Memory B cell (primary cell): ENCODE results near the gene DCAF5.

ENCODE experiments used
- ATAC-seq: fragments of 150-1000 bp; cut with Tn5 transposase; 2 replicates; pipeline ENCODE4 v1.10.0; 2021; ENCODE audit warnings: low read depth, mild to moderate bottlenecking, moderate library complexity
- DNase-seq, 2 donors: peaks; one replicate each; pipeline ENCODE4 v3.0.0; 2022; ENCODE audit warnings: low spot score in 2 of 2
- H3K27ac Mint-ChIP-seq: one replicate; pipeline ENCODE4 v1.8.0; 2022; ENCODE audit warnings: mild to moderate bottlenecking, moderate library complexity, mixed read lengths
- H3K27me3 Mint-ChIP-seq: one replicate; pipeline ENCODE4 v1.8.0; 2022; ENCODE audit warnings: mixed read lengths
- H3K36me3 Mint-ChIP-seq: one replicate; pipeline ENCODE4 v1.8.0; 2022; ENCODE audit warnings: mild to moderate bottlenecking, mixed read lengths
- H3K4me1 Mint-ChIP-seq: one replicate; pipeline ENCODE4 v1.8.0; 2022; ENCODE audit warnings: mixed read lengths
- H3K4me3 Mint-ChIP-seq: one replicate; pipeline ENCODE4 v1.8.0; 2022; ENCODE audit warnings: mild to moderate bottlenecking, moderate library complexity, mixed read lengths
- H3K9me3 Mint-ChIP-seq: one replicate; pipeline ENCODE4 v1.8.0; 2022; ENCODE audit warnings: mixed read lengths

Gene DCAF5

DNA sequence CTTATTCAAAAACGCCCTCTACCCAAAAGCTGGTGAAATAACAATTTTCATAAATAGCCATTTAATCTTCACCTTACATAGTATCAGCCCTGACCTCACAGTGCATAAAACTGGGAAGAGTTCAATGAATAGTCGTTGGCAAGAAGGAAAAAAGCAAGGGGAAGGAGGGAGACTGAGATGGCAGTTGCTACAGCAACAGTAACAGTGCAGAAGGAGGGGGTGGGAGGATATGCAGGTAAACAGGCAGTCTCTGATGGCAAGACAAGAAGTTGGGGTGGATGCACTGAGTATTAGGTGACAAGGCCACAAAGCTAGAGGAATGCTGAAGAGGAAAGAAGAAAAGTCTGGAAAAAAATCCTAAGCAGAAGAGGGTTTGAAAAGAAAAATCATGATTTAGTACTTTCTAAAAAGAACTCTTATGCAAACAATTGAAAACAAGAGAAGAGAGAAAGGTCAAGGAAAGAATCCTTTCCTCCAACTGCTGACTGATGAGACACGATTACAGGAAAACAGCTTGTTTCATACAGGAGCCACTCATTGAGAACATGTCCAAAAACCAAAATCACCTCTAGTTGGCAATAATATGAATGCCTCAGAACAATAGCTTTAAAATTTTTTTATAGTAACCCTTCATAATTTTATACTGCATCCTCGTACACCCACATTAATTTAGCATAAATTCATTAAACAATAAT lies 56.0 kb downstream of the DCAF5 start:
- Mint-ChIP-seq H3K27ac (no peak overlapping the region), H3K4me1 (peaks cover 4% of the 10 kb centered on the region), H3K27me3 (no peaks in the 10 kb centered on the region), H3K4me3 (no peak overlapping the region), H3K9me3 (no peaks in the 10 kb centered on the region), H3K36me3 (peaks cover 12% of the 10 kb centered on the region)
- ATAC-seq (no peak), DNase-seq (no peak)

DNA sequence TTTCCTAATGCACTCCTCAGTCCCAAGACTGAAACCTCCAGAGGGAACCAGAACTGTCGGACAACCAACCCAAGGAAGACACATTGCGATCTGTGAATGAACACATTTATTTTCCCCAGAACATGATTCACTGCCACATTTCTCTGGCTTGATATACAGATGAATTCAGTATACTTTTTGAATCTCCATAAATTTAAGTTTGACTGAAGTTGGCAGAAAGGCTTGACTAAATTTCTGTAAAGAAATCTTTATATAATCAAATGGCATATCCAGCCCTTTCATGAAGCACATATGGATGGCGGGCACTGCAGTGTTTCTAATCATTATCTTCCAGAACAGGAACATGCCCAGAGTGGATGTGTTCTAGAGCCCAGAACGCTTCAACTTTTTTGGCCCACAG lies 56.7 kb downstream of the DCAF5 start:
- Mint-ChIP-seq H3K9me3 (no peaks in the 10 kb centered on the region), H3K4me1 (peaks cover 3% of the 10 kb centered on the region), H3K27me3 (no peaks in the 10 kb centered on the region), H3K27ac (no peak overlapping the region), H3K36me3 (peaks cover 17% of the 10 kb centered on the region), H3K4me3 (no peak overlapping the region)
- no peak for ATAC-seq
- no peak for DNase-seq

DNA sequence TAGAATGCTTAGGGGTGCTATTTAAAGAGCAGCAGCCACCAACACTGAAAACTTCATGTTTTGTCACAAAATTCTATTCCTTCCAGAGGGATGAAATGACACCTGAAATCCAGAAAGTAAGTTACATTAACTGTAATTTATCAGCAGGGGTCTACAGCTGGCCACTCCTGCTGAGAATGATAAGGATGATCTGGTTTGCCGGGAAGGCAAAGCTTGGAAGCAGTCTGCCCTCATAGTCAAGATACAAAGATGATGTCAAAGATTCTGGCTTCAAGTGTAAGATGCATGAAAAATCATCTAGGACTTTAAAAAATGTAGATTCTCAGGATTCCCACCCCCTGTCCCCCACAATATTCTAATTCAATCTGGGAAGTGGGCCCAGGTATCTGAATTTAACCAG lies 58.4 kb downstream of the DCAF5 start:
- no peak for DNase-seq
- Mint-ChIP-seq H3K4me1 (peaks cover 2% of the 10 kb centered on the region), H3K36me3 (peaks cover 21% of the 10 kb centered on the region), H3K4me3 (no peak overlapping the region), H3K9me3 (no peaks in the 10 kb centered on the region), H3K27me3 (no peaks in the 10 kb centered on the region), H3K27ac (no peak overlapping the region)
- ATAC-seq = no peak

DNA sequence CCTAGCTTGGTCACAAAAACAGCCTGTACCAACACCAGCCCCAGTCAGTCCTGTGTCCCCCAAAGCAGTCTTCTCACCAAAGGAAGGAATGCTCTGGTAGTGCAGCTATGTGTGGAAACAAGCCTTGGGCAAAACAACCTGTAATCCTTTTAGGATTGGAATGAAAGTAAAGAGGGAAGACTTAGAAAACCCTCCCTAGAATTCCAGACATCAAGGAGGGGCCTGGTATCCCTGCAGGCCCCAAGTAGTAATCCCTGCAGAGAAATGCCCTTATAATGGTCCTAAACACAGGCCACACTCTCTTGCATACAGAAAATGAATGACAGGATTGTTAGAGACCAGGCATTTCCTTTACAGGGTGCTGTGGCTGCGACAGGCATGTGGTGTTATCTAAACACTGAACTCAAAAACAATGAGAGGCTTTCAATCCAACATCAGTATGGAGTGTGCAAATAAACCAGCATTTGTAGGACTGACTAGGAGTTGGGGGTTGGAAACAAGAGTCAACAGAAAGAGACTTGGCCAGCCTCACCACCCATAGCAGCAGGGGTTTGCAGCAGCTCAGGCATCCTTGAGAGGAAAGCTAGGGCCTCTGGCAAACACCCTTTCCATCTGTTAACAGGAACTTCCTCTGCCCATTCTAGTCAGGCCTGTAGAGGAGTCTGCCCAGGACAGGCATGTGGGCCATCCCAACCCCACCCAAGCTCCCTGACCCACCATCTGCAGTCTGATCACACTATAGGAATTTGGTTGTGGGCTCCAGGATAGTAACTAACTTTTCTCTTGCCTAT lies 59.1 kb downstream of the DCAF5 start:
- DNase-seq (no peak), ATAC-seq (no peak)
- Mint-ChIP-seq H3K27ac (no peak overlapping the region), H3K4me1 (peaks cover 2% of the 10 kb centered on the region), H3K4me3 (no peak overlapping the region), H3K36me3 (peaks cover 19% of the 10 kb centered on the region), H3K9me3 (no peaks in the 10 kb centered on the region), H3K27me3 (no peaks in the 10 kb centered on the region)

DNA sequence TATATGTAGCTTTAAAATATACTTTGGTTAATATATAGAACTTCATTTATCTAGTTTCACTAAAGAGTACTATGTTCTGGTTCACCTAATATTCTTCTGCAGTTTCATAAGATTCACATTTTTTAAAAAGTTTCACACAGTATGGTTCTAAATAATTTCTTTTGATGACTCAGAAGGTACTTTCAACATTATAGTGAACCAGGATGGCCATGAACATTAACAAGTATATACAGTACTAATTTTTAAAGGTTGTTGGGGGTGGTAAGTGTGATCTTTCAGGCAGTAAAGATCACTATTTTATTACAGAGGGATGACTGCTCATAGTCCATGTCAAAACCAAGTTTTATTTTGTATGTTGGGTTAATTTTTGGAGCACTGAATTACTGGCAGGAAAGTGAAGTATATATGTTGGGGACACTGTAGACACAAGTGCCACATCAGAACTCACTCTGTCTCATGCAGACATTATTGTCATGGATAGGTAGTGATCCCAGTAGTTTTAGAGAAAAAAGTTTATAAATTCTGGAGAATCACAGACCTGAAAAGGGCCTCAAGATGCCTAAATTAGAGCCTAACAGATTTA lies 60.0 kb downstream of the DCAF5 start:
- Mint-ChIP-seq H3K27me3 (no peaks in the 10 kb centered on the region), H3K27ac (peak overlapping the region; percentile 36), H3K4me1 (no peaks in the 10 kb centered on the region), H3K4me3 (no peak overlapping the region), H3K9me3 (no peaks in the 10 kb centered on the region), H3K36me3 (peaks cover 18% of the 10 kb centered on the region)
- ATAC-seq (no peak), DNase-seq (no peak)

DNA sequence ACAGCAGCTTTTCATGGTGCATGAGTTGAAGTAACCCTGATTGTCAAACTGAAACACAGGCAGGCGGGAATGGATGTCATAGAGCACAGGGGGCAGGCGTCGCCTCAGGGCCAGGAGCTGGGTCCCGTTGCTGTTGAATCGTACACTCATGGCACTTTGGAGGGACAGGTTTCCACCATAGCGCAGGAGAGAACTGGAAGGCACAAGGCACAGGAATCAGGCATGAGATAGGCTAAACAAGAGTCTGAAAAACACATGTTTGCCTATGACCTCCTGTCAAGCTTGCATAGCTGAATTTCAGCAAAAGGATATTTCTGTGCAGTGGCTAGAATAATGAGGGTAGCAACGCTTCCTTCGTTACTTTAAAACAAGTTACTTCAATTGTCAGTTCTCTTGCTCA lies 61.2 kb downstream of the DCAF5 start:
- ATAC-seq = no peak
- Mint-ChIP-seq H3K4me1 (no peaks in the 10 kb centered on the region), H3K9me3 (no peaks in the 10 kb centered on the region), H3K27me3 (no peaks in the 10 kb centered on the region), H3K27ac (no peak overlapping the region), H3K4me3 (no peak overlapping the region), H3K36me3 (peaks cover 21% of the 10 kb centered on the region)
- DNase-seq = no peak

DNA sequence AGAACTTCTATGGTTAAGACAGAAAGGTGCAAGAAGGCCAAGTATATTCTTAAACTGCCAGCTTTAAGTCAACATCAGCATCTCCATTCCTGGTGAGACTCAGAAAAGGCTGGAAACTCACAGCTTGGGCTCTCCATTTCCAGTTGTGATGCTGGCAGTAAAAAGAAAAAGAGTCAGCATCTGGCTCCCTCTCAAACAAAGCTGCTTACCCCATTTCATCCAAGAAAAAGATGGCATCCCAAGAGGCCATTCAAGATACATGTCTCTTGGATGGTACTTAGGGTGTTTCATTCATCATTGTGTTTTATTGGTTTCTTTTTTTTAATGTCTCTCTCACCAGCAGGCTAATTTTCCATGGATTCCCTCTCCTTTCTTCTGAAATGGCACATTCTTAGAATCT lies 61.9 kb downstream of the DCAF5 start:
- H3K4me1 Mint-ChIP-seq = no peaks in the 10 kb centered on the region
- H3K36me3 Mint-ChIP-seq = peaks cover 24% of the 10 kb centered on the region
- H3K4me3 Mint-ChIP-seq = no peak overlapping the region
- no peak overlapping the region for H3K27ac Mint-ChIP-seq
- no peaks in the 10 kb centered on the region for H3K9me3 Mint-ChIP-seq
- no peaks in the 10 kb centered on the region for H3K27me3 Mint-ChIP-seq
- ATAC-seq = no peak
- DNase-seq = no peak

DNA sequence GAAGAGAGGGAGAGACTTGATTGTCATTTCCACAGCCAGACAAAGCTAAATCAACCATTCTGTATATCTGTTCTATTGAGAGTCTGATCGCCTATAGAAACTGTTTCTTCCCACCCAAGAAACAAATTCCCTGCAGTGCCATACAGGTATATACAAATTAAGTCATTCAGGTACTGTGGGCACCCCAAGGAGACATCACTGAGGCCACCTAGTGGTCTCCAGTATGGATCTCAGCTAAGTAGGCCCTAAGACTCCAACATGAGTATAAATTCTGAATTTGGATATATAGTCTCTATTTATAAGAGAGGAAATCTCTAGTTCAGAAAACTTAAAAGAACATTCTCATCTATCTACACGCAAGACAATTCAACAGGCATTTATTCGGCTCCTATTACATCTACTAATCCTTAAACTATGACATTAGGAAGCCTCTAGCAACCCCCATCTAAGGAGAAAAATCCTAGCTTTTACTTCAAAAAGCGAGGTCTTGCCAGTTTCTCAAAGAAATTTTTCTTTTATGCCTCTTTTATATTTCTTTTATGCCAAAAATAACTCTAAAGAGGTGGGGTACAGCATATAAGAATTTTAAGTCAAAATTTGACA lies 62.6 kb downstream of the DCAF5 start:
- Mint-ChIP-seq H3K36me3 (peaks cover 27% of the 10 kb centered on the region), H3K27ac (no peak overlapping the region), H3K4me1 (no peaks in the 10 kb centered on the region), H3K4me3 (no peak overlapping the region), H3K9me3 (no peaks in the 10 kb centered on the region), H3K27me3 (no peaks in the 10 kb centered on the region)
- no peak for DNase-seq
- ATAC-seq = peak; percentile 38

DNA sequence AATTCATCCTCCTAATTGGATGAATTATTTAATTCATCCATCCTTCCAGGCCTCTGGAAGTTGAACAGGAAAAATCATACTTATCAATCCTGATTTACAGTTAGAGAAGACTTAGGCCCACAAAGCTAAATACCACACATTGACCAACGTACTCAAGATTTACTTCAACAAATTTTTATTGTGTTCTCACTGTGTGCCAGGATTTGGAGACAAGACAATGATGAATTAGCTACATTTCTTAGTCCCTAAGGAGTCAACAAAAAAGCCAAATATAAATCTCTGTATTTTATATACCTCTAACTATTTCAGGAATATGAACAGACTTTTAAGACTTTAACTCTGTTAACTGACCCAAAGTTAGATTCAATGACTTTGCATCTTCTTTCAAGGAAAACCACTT lies 63.9 kb downstream of the DCAF5 start:
- Mint-ChIP-seq H3K36me3 (peaks cover 27% of the 10 kb centered on the region), H3K4me1 (no peaks in the 10 kb centered on the region), H3K27ac (no peak overlapping the region), H3K4me3 (no peak overlapping the region), H3K27me3 (no peaks in the 10 kb centered on the region), H3K9me3 (no peaks in the 10 kb centered on the region)
- ATAC-seq = no peak
- DNase-seq = no peak

DNA sequence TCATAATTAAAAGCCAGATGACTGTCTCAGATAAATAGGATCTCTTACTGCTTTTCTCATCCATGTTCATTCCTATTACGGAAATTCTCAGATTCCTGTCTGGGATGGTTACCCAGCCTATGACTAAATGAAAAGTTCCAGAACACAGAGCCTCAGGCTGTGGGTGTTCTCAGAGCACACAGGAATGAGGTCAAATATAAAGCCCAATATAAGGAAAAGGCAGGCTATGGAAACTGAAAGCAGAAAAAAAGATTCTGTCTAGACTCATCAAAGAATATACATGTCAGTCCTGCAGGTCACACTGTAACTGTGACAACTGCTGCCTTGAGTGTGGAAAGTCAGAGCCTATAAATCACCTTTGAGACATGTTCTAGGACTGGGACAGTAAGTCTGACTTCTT lies 64.3 kb downstream of the DCAF5 start:
- peaks cover 28% of the 10 kb centered on the region for H3K36me3 Mint-ChIP-seq
- H3K4me1 Mint-ChIP-seq = no peaks in the 10 kb centered on the region
- no peak for ATAC-seq
- H3K27me3 Mint-ChIP-seq = no peaks in the 10 kb centered on the region
- H3K9me3 Mint-ChIP-seq = no peaks in the 10 kb centered on the region
- no peak for DNase-seq
- no peak overlapping the region for H3K27ac Mint-ChIP-seq
- no peak overlapping the region for H3K4me3 Mint-ChIP-seq

DNA sequence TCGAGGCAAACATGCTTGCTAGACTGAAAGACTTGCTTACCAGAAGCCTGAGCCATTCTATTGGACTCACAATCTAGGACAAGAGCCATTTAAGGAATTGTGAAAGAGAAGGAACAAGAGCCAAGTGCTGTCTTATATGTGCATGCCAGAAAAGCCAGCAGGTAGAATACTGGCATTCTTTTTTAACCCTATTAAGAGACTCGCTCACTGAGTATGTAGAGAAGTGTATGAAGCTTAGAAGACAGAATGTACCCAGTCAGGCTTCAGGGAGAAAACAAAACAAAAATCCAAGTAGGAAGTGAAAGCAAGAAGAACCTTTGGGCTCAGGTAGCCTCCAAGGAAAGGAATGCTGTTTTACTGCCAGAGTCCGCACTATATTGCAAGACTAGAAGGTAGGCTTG lies 65.9 kb downstream of the DCAF5 start:
- no peak for ATAC-seq
- DNase-seq = no peak
- Mint-ChIP-seq H3K9me3 (no peaks in the 10 kb centered on the region), H3K27ac (no peak overlapping the region), H3K4me3 (no peak overlapping the region), H3K4me1 (no peaks in the 10 kb centered on the region), H3K27me3 (no peaks in the 10 kb centered on the region), H3K36me3 (peaks cover 32% of the 10 kb centered on the region)

DNA sequence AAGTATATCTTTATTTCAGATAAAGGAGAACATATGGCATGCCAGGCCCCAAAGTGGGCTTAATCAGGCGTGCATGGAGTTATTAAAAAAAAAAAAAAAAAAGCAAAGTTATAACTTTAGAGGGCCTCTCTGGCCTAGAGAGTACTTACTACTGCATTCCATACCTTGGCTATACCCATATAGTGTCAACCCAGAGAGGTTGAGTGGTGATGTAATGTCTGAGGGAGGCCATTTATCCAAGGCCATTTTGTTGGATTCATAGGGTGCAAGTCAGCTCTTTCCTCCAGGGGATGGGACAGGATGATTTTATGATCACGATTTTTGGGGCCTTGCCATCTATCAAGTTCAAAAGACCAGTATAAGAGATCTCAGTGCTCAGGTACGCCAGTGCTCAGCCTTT lies 66.4 kb downstream of the DCAF5 start:
- no peak for ATAC-seq
- Mint-ChIP-seq H3K27me3 (no peaks in the 10 kb centered on the region), H3K4me1 (no peaks in the 10 kb centered on the region), H3K4me3 (no peak overlapping the region), H3K27ac (no peak overlapping the region), H3K9me3 (no peaks in the 10 kb centered on the region), H3K36me3 (peaks cover 36% of the 10 kb centered on the region)
- DNase-seq = no peak

DNA sequence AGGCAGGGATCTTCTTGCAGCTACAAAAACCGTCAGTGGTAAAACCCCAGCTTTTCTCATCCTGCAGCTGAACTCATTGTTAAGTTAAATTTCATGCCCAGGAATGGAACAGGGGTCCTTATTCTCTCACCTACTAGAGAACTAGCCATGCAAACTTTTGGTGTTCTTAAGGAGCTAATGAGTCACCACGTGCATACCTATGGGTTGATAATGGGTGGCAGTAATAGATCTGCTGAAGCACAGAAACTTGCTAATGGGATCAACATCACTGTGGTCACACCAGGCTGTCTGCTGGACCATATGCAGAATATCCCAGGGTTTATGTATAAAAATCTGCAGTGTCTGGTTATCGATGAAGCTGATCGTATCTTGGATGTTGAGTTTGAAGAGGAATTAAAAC lies 68.9 kb downstream of the DCAF5 start:
- no peaks in the 10 kb centered on the region for H3K9me3 Mint-ChIP-seq
- peaks cover 39% of the 10 kb centered on the region for H3K36me3 Mint-ChIP-seq

DNA sequence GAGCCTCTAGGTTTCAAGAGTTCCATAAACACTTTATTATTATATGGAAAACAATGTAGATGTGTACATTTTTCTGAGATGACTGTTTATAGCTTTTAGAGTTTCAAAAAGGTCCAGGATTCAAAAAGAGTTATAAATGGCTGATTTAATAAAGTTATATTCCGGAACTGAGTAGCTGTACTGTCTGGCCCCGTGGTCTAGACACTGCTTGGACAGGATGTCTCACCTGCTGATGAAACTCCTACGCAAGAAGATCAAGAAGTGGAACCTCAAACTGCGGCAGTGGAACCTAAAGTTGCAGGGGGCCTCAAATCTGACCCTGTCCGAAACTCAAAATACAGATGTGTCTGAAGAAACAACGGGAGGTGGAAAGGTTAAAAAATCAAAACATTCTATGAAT lies 69.7 kb downstream of the DCAF5 start:
- DNase-seq (no peak), ATAC-seq (no peak)
- H3K27ac Mint-ChIP-seq = no peak overlapping the region
- peaks cover 3% of the 10 kb centered on the region for H3K4me1 Mint-ChIP-seq
- H3K36me3 Mint-ChIP-seq = peaks cover 41% of the 10 kb centered on the region
- no peaks in the 10 kb centered on the region for H3K9me3 Mint-ChIP-seq
- H3K4me3 Mint-ChIP-seq = no peak overlapping the region
- H3K27me3 Mint-ChIP-seq = no peaks in the 10 kb centered on the region

More for the DNA sequence above, 68.9 kb downstream of the DCAF5 start:
- Mint-ChIP-seq H3K4me3 (no peak overlapping the region), H3K27me3 (no peaks in the 10 kb centered on the region), H3K27ac (no peak overlapping the region), H3K4me1 (no peaks in the 10 kb centered on the region)
- ATAC-seq (no peak), DNase-seq (no peak)
